Suprapubic skin (tissue), 4 donors: Measurements from ENCODE around the gene RTL5. TPM values are rescaled to one million over a fixed set of nuclear protein-coding genes. Genes with fewer than 3 reads are reported as not detected.

Source experiments
- DNase-seq, 2 donors: peaks; one replicate each; pipeline ENCODE4 v3.0.0-alpha.2; 2019; ENCODE audit warnings: low spot score in 2 of 2
- H3K27ac ChIP-seq: fragments of 200-600 bp; sonication (generic); one replicate; pipeline ENCODE4 v1.5.1; 2019
- H3K27me3 ChIP-seq: fragments of 200-600 bp; sonication (generic); one replicate; pipeline ENCODE4 v1.5.1; 2019
- H3K36me3 ChIP-seq: fragments of 200-600 bp; sonication (generic); one replicate; pipeline ENCODE4 v1.5.1; 2019
- H3K4me1 ChIP-seq: fragments of 200-600 bp; sonication (generic); one replicate; pipeline ENCODE4 v1.5.1; 2019
- H3K4me3 ChIP-seq: fragments of 200-600 bp; sonication (generic); one replicate; pipeline ENCODE4 v1.5.1; 2019; ENCODE audit warnings: mild to moderate bottlenecking
- H3K9me3 ChIP-seq: fragments of 200-600 bp; sonication (generic); one replicate; pipeline ENCODE4 v1.5.1; 2019
- CTCF ChIP-seq, 2 donors: fragments of 200-600 bp in 1 of 2; fragments of 450-650 bp in 1 of 2; sonication (generic) in 1 of 2; IDR thresholded peaks; one replicate each; pipeline ENCODE4 v1.5.1; 2016 to 2019; ENCODE audit warnings: antibody characterized with exemption in 2 of 2, mild to moderate bottlenecking in 1 of 2, moderate library complexity in 1 of 2
- EP300 ChIP-seq: sonication (generic); formaldehyde crosslinking; IDR thresholded peaks from one replicate; pipeline ENCODE4 v1.6.1; 2017; ENCODE audit warnings: antibody characterized with exemption
- POLR2A ChIP-seq, 2 donors: fragments of 450-650 bp; IDR thresholded peaks; one replicate each; pipeline ENCODE4 v1.6.1; 2017; ENCODE audit warnings: antibody characterized with exemption in 2 of 2, mild to moderate bottlenecking in 2 of 2, moderate library complexity in 2 of 2
- POLR2AphosphoS5 ChIP-seq, 3 donors: sonication (generic); formaldehyde crosslinking; IDR thresholded peaks; one replicate each; pipeline ENCODE4 v1.6.1; 2017; ENCODE audit warnings: antibody characterized with exemption in 3 of 3
- WGBS: methylation state at CpG from one replicate; pipeline ENCODE4 v1.1.5; 2018; 5-methylcytosine and 5-hydroxymethylcytosine counted together
- total RNA-seq, 4 donors: library from RNA; depleted of rRNA; stranded (reverse); fragments of >200 nt; gene quantifications; one replicate each; pipeline ENCODE4 v1.1.0, GENCODE V29; 2016

The RTL5 gene
- total RNA-seq, 4 donors from 2014 or later, result 1.2 to 2.4 (median 1.3) TPM

- WGBS, result 79% methylated on average over 7 of the region's 11 CpGs
- Histone ChIP-seq H3K36me3 (peaks cover 4% of the 10 kb centered on the region), H3K27ac (no peak overlapping the region), H3K27me3 (no peaks in the 10 kb centered on the region), H3K4me1 (peaks cover 8% of the 10 kb centered on the region), H3K9me3 (no peaks in the 10 kb centered on the region), H3K4me3 (no peak overlapping the region)
- DNase-seq, result no peak
- TF ChIP-seq CTCF (IDR thresholded peaks at IDR 0.05) (no peak), POLR2A (IDR thresholded peaks at IDR 0.05) (no peak), EP300 (no peak), POLR2AphosphoS5 (IDR thresholded peaks at IDR 0.05) (no peak)
Measured at GRCh38 chrX:72133851-72134546, 2.3 kb upstream of the RTL5 start.

- H3K27ac ChIP-seq, result no peak overlapping the region
- H3K4me1 ChIP-seq, result peaks cover 8% of the 10 kb centered on the region
- H3K4me3 ChIP-seq, result peak overlapping the region; percentile 51
- 69% methylated on average over 3 of the region's 3 CpGs for WGBS
- no peaks in the 10 kb centered on the region for H3K27me3 ChIP-seq
- no peak for DNase-seq
- no peaks in the 10 kb centered on the region for H3K36me3 ChIP-seq
- H3K9me3 ChIP-seq, result no peaks in the 10 kb centered on the region
- no peak for TF ChIP-seq EP300
- no peak for TF ChIP-seq POLR2A (IDR thresholded peaks at IDR 0.05)
- no peak for TF ChIP-seq CTCF (IDR thresholded peaks at IDR 0.05)
- TF ChIP-seq POLR2AphosphoS5 (IDR thresholded peaks at IDR 0.05), result no peak
Measured at GRCh38 chrX:72132456-72132855, 741 bp upstream of the RTL5 start.

GRCh38 chrX:72130762-72131250 lies 909 bp downstream of the RTL5 start:
- 81% methylated on average over 15 of the region's 30 CpGs for WGBS
- Histone ChIP-seq H3K27me3 (no peaks in the 10 kb centered on the region), H3K4me3 (peak overlapping the region; percentile 51), H3K4me1 (peaks cover 23% of the 10 kb centered on the region), H3K27ac (no peak overlapping the region), H3K36me3 (no peaks in the 10 kb centered on the region), H3K9me3 (no peaks in the 10 kb centered on the region)
- no peak for DNase-seq
- TF ChIP-seq POLR2AphosphoS5 (IDR thresholded peaks at IDR 0.05) (no peak), EP300 (no peak)

- Histone ChIP-seq H3K27me3 (no peaks in the 10 kb centered on the region), H3K27ac (no peak overlapping the region), H3K36me3 (no peaks in the 10 kb centered on the region), H3K4me1 (peaks cover 28% of the 10 kb centered on the region), H3K4me3 (no peak overlapping the region), H3K9me3 (no peaks in the 10 kb centered on the region)
- no peak for TF ChIP-seq EP300
- TF ChIP-seq CTCF (IDR thresholded peaks at IDR 0.05), result no peak
- no peak for TF ChIP-seq POLR2AphosphoS5 (IDR thresholded peaks at IDR 0.05)
- no peak for TF ChIP-seq POLR2A (IDR thresholded peaks at IDR 0.05)
- no peak for DNase-seq
- 85% methylated on average over 12 of the region's 12 CpGs for WGBS
Measured at GRCh38 chrX:72130156-72130761, 1.5 kb downstream of the RTL5 start.

- 97% methylated on average over 15 of the region's 16 CpGs for WGBS
- Histone ChIP-seq H3K4me1 (peaks cover 33% of the 10 kb centered on the region), H3K27me3 (no peaks in the 10 kb centered on the region), H3K4me3 (no peak overlapping the region), H3K9me3 (no peaks in the 10 kb centered on the region), H3K36me3 (no peaks in the 10 kb centered on the region), H3K27ac (no peak overlapping the region)
- no peak for TF ChIP-seq POLR2A (IDR thresholded peaks at IDR 0.05)
- no peak for TF ChIP-seq EP300
- no peak for TF ChIP-seq POLR2AphosphoS5 (IDR thresholded peaks at IDR 0.05)
- no peak for TF ChIP-seq CTCF (IDR thresholded peaks at IDR 0.05)
- no peak for DNase-seq
Measured at GRCh38 chrX:72129661-72130060, 2.1 kb downstream of the RTL5 start.
